Measurements from ENCODE around the gene UROC1. TPM values are rescaled to one million over a fixed set of nuclear protein-coding genes. Genes with fewer than 3 reads are reported as not detected.

UROC1 gene
- total and polyA plus RNA-seq, 2 donors (not counting 1 experiment from before 2014, with no cell fraction given): not detected

DNA sequence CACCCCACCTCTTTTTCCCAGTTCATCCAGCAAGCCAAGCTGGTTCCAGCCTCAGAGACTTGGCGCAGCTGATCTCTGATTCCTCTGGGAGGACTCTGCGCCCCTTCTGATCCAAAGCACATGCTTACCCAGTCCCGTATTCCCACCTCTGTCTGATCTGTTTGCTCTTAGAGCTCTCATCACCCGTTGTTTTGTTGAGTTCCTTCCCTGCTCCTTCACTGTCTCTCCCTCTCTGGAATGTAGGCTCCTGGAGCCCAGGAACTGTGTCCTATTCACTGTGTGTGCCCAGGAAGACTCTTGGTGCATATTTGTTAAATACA is 40.6 kb downstream of the UROC1 start:
- TF ChIP-seq EZH2 (IDR thresholded peaks at IDR 0.05; ENCODE audit: borderline replicate concordance, insufficient read depth, low read depth, low read length, poor library complexity, severe bottlenecking): no peak
- TF ChIP-seq, protein P1, sequence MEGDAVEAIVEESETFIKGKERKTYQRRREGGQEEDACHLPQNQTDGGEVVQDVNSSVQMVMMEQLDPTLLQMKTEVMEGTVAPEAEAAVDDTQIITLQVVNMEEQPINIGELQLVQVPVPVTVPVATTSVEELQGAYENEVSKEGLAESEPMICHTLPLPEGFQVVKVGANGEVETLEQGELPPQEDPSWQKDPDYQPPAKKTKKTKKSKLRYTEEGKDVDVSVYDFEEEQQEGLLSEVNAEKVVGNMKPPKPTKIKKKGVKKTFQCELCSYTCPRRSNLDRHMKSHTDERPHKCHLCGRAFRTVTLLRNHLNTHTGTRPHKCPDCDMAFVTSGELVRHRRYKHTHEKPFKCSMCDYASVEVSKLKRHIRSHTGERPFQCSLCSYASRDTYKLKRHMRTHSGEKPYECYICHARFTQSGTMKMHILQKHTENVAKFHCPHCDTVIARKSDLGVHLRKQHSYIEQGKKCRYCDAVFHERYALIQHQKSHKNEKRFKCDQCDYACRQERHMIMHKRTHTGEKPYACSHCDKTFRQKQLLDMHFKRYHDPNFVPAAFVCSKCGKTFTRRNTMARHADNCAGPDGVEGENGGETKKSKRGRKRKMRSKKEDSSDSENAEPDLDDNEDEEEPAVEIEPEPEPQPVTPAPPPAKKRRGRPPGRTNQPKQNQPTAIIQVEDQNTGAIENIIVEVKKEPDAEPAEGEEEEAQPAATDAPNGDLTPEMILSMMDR (IDR thresholded peaks at IDR 0.05): no peak

DNA sequence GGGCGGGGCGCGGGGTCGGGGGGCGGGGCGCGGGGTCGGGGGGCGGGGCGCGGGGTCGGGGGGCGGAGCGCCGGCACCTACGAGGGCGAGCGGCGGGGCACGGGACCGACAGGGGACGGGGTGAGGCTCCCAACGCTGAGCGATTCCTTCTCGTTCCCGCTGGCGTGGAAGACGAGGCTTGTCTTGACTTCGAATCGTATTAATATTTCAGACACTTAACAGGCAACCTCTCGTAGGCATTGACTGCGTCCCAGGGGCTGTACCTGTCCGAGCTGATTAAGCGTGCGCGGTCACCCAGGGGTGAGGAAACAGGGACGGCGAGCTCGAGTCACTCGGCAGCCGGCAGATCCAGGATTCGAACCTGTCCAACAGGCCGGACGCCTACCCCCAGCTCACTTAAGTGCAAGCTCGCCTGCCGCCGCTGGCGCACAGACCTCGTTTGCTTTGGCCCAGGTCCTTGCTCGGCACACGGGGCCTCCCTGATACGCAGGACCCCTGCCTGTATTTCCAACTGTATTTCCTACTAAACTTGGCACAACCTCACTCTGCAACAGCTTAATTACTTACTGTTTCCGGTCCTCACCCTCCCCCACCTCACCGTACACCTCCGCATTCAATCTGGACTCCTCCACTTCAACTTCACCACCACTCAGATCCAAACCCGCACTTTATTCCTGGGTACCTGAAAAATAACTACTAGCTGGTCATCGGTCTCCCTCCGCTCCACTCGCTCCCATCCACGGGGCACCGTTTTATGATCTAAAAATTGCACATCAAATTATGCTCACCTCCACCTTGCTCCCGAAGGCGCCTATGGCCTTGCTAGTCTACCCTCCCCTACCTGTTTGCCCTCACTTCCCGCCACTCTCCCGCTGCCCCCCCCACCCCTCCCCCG is 41.2 kb downstream of the UROC1 start:
- Mint-ChIP-seq H3K9me3 (ENCODE audit: insufficient read depth) (no peaks in the 10 kb centered on the region), H3K27me3 (no peaks in the 10 kb centered on the region), H3K4me1 (peaks cover 37% of the 10 kb centered on the region), H3K4me3 (peak overlapping the region; percentile 87), H3K27ac (peak overlapping the region; percentile 59)
- Histone ChIP-seq H3K36me3 (replicated peaks in 1 of 2; ENCODE audit: control extremely low read depth in 1 of 2, control insufficient read depth in 1 of 2, extremely low read depth in 1 of 2, insufficient read depth in 2 of 2, low read length in 1 of 2) (peaks cover 1 to 18% of the 10 kb centered on the region in 2 experiments), H3K4me2 (replicated peaks; ENCODE audit: low read depth, low read length, poor library complexity, severe bottlenecking) (peak overlapping the region; percentile 88), H3K27ac (ENCODE audit: low read length in 2 of 2) (peak overlapping the region; percentile 57 to 61), H3K27me3 (replicated peaks in 1 of 4; ENCODE audit: control extremely low read depth in 1 of 4, control insufficient read depth in 3 of 4, insufficient read depth in 4 of 4, low read length in 3 of 4) (no peaks in the 10 kb centered on the region), H3K79me2 (ENCODE audit: control insufficient read depth, insufficient read depth, low read length) (peaks cover 31% of the 10 kb centered on the region), H4K20me1 (ENCODE audit: control insufficient read depth, insufficient read depth, low read length, poor library complexity, severe bottlenecking) (peaks cover 24% of the 10 kb centered on the region), H3K9me3 (ENCODE audit: control extremely low read depth in 1 of 3, control insufficient read depth in 2 of 3, insufficient read depth in 1 of 3, low read length in 2 of 3) (peaks cover 0 to 7% (median 0%) of the 10 kb centered on the region in 3 donors), H3K9ac (ENCODE audit: low read length) (peak overlapping the region; percentile 78), H3K4me3 (ENCODE audit: control extremely low read depth in 1 of 5, extremely low read depth in 1 of 5, insufficient read depth in 1 of 5, low read depth in 2 of 5, low read length in 4 of 5) (peak overlapping the region; percentile 51 to 84 (median 64)), H2AFZ (ENCODE audit: insufficient read depth, low read depth, low read length, poor library complexity, severe bottlenecking) (peak overlapping the region; percentile 95), H3K4me1 (ENCODE audit: control insufficient read depth in 2 of 2, insufficient read depth in 2 of 2, low read length in 2 of 2) (peaks cover 35 to 39% of the 10 kb centered on the region in 2 donors)
- intact Hi-C loops (cut with micrococcal nuclease): loop anchor here (5.0 to 10.0 kb wide), 4 partner anchors 394 to 1576 kb away; partner anchors contain the start of genes OSBPL11, SEC61A1 and SLC41A3
- DNase-seq (peak; percentile 80), ATAC-seq (ENCODE audit: low read depth) (peak; percentile 3)
- no peak for TF ChIP-seq EZH2 (IDR thresholded peaks at IDR 0.05; ENCODE audit: borderline replicate concordance, insufficient read depth, low read depth, low read length, poor library complexity, severe bottlenecking)
- TF ChIP-seq, protein P1 (IDR thresholded peaks at IDR 0.05): no peak
- ChIA-PET CTCF (no interaction called here), POLR2A (no interaction called here)
- 24% methylated on average over 54 of the region's 66 CpGs for WGBS (ENCODE audit: insufficient coverage)

More for the DNA sequence above, 40.6 kb downstream of the UROC1 start:
- Mint-ChIP-seq H3K27me3 (no peaks in the 10 kb centered on the region), H3K4me3 (peak overlapping the region; percentile 87), H3K27ac (peak overlapping the region; percentile 46), H3K9me3 (ENCODE audit: insufficient read depth) (no peaks in the 10 kb centered on the region), H3K4me1 (peaks cover 36% of the 10 kb centered on the region)
- no peak overlapping the region for H3K27ac ChIP-seq (ENCODE audit: low read length in 2 of 2)
- ATAC-seq (ENCODE audit: low read depth) (no peak), DNase-seq (no peak)
- peaks cover 24% of the 10 kb centered on the region for H4K20me1 ChIP-seq (ENCODE audit: control insufficient read depth, insufficient read depth, low read length, poor library complexity, severe bottlenecking)
- no peak overlapping the region for H3K4me3 ChIP-seq (ENCODE audit: control extremely low read depth in 1 of 5, extremely low read depth in 1 of 5, insufficient read depth in 1 of 5, low read depth in 2 of 5, low read length in 4 of 5)
- peaks cover 33 to 37% of the 10 kb centered on the region in 2 donors for H3K4me1 ChIP-seq (ENCODE audit: control insufficient read depth in 2 of 2, insufficient read depth in 2 of 2, low read length in 2 of 2)
- 100% methylated on average over 4 of the region's 4 CpGs for WGBS (ENCODE audit: insufficient coverage)
- intact Hi-C loops (cut with micrococcal nuclease): loop anchor here (5.0 to 10.0 kb wide), 4 partner anchors 395 to 1575 kb away; partner anchors contain the start of genes OSBPL11, SEC61A1 and SLC41A3
- peaks cover 0 to 7% (median 0%) of the 10 kb centered on the region in 3 donors for H3K9me3 ChIP-seq (ENCODE audit: control extremely low read depth in 1 of 3, control insufficient read depth in 2 of 3, insufficient read depth in 1 of 3, low read length in 2 of 3)
- POLR2A ChIA-PET: no interaction called here
- peaks cover 26% of the 10 kb centered on the region for H3K79me2 ChIP-seq (ENCODE audit: control insufficient read depth, insufficient read depth, low read length)
- CTCF ChIA-PET: no interaction called here
- H2AFZ ChIP-seq (ENCODE audit: insufficient read depth, low read depth, low read length, poor library complexity, severe bottlenecking): no peak overlapping the region
- H3K36me3 ChIP-seq (replicated peaks in 1 of 2; ENCODE audit: control extremely low read depth in 1 of 2, control insufficient read depth in 1 of 2, extremely low read depth in 1 of 2, insufficient read depth in 2 of 2, low read length in 1 of 2): peaks cover 1 to 12% of the 10 kb centered on the region in 2 experiments
- H3K9ac ChIP-seq (ENCODE audit: low read length): no peak overlapping the region
- no peaks in the 10 kb centered on the region for H3K27me3 ChIP-seq (replicated peaks in 1 of 4; ENCODE audit: control extremely low read depth in 1 of 4, control insufficient read depth in 3 of 4, insufficient read depth in 4 of 4, low read length in 3 of 4)
- no peak overlapping the region for H3K4me2 ChIP-seq (replicated peaks; ENCODE audit: low read depth, low read length, poor library complexity, severe bottlenecking)
